Choroid plexus epithelial cell (primary cell): Measurements from ENCODE around the gene LMNA.
"Not testable (repeated sequence)": the region's sequence is repeated elsewhere in the genome, so short reads cannot be mapped to it uniquely, and the experiment has no call there.

Source experiments
- DNase-seq: peaks from one replicate; pipeline ENCODE4 v3.0.0-alpha.2; 2010; ENCODE audit warnings: low read depth
- H3K4me3 ChIP-seq: 2 replicates; pipeline ENCODE4 v1.5.1; 2011; ENCODE audit warnings: low read depth, mild to moderate bottlenecking, control low read depth, low read length, moderate library complexity
- CTCF ChIP-seq: conservative IDR thresholded peaks from 2 replicates; pipeline ENCODE4 v1.5.1; 2011; ENCODE audit warnings: low read depth, mild to moderate bottlenecking, control low read depth, inconsistent platforms, low read length, moderate library complexity

Gene LMNA

GRCh38 chr1:156114101-156114918 is at the start of gene LMNA:
TSS of gene LMNA (plus strand) at chr1:156114711. CDS start at chr1:156114919, 208 bp downstream.
- H3K4me3 ChIP-seq = peak within 1 kb of the TSS; percentile 99
- peak; percentile 93 for DNase-seq
- no peak for TF ChIP-seq CTCF

DNA sequence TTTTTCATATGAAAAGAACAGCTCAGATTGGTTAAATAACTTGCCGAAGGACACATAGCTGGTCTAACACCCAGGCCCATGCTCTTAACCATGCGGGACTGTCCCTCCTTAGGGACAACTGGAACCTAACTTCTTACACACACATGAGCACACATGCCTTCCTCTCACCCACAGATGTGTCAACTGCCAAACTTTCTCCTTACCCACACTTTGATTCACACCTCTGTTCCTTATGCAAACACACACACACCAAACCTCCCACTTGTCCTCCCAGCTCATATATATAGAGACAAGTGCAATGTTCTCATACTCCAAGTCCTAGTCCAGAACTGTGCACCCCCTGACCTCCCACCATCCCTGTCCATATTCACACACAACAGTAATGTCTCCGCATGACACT is 49.3 kb upstream of the LMNA start:
- no peak for TF ChIP-seq CTCF
- DNase-seq = no peak
- H3K4me3 ChIP-seq = no peak overlapping the region

DNA sequence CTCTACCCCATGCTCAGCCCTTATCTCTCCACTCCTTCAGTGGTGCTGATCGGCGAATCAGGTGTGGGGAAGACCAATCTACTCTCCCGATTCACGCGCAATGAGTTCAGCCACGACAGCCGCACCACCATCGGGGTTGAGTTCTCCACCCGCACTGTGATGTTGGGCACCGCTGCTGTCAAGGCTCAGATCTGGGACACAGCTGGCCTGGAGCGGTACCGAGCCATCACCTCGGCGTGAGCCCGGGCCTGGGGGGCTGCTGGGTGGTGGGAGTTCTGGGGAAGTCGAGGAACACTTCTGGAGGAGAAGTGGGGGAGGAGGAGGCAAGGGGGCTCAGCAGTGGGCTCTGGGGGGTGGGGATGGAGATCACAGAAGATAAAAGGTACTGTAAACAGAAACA is 48.6 kb upstream of the LMNA start:
- no peak for DNase-seq
- no peak overlapping the region for H3K4me3 ChIP-seq
- TF ChIP-seq CTCF = no peak

DNA sequence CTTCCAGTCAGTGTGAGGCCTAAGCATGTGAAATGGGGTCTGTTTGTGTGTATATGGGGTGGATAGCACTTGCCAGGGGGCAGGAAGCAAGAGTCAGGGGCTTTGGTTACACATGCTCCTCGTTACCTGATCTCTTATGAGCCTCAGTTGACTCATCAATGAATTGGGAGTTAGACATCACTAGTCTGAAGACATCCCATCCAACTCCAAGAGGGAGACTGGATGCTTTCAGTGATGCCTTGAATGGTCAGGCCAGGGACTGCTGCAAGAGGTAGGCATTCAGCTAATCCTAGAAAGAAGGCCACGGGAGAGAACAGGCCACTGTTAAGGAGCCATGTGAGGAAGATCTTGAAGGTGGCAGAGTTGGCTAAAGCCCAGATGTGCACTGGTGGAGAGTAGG is 47.2 kb upstream of the LMNA start:
- H3K4me3 ChIP-seq = no peak overlapping the region
- no peak for DNase-seq
- TF ChIP-seq CTCF = no peak

DNA sequence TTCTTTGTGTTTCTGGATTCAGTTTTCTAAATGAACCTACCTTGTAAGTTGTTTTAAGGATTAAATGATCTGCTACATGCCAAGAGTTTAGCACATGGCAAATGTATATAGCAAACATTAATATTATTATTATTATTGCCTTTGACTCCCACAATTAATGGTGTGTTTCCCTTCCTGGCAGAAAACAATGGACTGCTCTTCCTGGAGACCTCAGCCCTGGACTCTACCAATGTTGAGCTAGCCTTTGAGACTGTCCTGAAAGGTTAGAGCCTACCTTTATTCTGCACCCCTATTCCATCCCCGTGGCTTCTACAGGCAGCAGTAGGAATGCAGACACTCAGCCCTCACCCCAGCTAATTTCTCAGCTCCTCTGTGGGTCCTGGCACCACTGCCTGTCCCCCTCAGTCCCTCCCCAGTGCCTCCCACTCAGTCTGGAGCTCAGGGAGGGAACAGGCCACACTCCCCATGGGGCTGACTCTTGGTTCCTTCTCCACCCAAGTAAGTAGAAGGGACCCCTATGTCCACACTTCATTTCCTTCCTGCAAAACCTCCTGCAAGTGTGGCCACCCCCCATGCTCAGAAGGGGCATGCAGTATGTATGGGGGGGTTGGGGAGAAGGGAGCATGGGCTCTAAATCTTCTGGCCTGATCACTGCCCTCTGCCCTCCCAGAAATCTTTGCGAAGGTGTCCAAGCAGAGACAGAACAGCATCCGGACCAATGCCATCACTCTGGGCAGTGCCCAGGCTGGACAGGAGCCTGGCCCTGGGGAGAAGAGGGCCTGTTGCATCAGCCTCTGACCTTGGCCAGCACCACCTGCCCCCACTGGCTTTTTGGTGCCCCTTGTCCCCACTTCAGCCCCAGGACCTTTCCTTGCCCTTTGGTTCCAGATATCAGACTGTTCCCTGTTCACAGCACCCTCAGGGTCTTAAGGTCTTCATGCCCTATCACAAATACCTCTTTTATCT is 44.7 kb upstream of the LMNA start:
- no peak for DNase-seq
- no peak overlapping the region for H3K4me3 ChIP-seq
- no peak for TF ChIP-seq CTCF

GRCh38 chr1:156070548-156070947 is 44.0 kb upstream of the LMNA start:
- TF ChIP-seq CTCF = no peak
- no peak for DNase-seq
- H3K4me3 ChIP-seq = no peak overlapping the region

DNA sequence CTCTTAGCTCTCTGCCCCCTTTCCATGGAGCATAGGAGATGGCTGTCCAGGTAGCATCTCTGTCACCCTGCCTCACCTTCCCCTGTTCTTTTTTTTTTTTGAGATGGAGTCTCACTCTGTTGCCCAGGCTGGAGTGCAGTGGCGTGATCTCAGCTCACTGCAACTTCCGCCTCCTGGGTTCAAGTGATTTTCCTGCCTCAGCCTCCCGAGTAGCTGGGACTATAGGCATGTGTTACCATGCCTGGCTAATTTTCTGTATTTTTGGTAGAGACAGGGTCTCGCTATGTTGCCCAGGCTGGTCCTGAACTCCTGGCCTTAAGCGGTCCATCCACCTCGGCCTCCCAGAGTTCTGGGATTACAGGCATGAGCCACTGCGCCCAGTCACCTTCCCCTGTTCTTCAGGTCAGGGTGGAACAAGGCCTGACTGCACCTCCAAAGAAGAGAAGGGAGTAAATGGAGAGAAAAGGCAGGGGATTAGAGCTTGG is 43.1 kb upstream of the LMNA start:
- DNase-seq, H3K4me3 ChIP-seq: not testable (repeated sequence)
